Activated CD4-positive, alpha-beta T cell treated with anti-CD3 and anti-CD28 coated beads for 1 hour (primary cell): Measurements from ENCODE around the gene ZNF574.
"Not testable (repeated sequence)": the region's sequence is repeated elsewhere in the genome, so short reads cannot be mapped to it uniquely, and the experiment has no call there.

Experiments
- DNase-seq: peaks from one replicate; pipeline ENCODE4 v3.0.0-alpha.2; 2020

The ZNF574 gene, protein sequence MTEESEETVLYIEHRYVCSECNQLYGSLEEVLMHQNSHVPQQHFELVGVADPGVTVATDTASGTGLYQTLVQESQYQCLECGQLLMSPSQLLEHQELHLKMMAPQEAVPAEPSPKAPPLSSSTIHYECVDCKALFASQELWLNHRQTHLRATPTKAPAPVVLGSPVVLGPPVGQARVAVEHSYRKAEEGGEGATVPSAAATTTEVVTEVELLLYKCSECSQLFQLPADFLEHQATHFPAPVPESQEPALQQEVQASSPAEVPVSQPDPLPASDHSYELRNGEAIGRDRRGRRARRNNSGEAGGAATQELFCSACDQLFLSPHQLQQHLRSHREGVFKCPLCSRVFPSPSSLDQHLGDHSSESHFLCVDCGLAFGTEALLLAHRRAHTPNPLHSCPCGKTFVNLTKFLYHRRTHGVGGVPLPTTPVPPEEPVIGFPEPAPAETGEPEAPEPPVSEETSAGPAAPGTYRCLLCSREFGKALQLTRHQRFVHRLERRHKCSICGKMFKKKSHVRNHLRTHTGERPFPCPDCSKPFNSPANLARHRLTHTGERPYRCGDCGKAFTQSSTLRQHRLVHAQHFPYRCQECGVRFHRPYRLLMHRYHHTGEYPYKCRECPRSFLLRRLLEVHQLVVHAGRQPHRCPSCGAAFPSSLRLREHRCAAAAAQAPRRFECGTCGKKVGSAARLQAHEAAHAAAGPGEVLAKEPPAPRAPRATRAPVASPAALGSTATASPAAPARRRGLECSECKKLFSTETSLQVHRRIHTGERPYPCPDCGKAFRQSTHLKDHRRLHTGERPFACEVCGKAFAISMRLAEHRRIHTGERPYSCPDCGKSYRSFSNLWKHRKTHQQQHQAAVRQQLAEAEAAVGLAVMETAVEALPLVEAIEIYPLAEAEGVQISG

DNA sequence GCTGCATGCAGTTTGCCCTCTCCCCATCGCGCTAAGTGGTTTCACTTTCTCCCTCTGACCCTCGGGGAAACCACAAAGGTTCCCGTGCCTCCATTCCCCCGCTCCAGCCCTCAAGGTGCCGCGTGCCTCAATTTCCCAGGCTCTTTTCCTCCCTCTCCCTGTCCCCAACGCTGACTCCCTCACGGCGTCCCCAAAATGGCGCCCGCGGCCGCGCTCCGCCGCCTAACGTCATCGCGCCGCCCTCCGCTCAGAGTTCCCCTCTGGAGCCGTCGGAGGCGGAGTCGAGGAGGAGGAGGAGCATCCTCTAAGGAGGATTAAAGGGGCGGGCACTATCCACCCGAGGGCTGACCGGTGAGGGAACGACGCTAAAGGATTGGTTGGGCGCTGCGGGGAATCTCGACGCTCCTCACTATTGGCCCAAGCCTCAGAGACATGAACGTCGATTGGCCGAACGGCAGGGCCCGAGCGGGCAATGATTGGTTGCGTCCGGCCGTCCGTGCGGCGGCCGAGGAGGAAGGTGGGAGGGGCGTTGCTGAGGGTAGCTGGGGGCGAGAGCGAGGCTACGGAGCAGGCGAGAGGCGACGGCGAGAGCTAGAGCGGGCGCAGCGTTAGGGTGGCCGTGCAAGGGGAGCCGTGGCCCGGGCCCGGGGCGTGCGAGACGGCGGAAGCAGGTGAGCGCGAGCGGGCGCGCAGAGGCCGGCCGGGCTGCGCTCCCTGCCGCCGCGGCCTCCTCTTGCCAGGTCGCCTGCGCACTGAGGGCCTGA, at the start of gene ZNF574:
Gene ZNF574 (plus strand): TSS at position 551 of the 764 bp plus-strand sequence. CDS start 2,441 bp downstream, outside the sequence.
- DNase-seq, result peak; percentile 95

DNA sequence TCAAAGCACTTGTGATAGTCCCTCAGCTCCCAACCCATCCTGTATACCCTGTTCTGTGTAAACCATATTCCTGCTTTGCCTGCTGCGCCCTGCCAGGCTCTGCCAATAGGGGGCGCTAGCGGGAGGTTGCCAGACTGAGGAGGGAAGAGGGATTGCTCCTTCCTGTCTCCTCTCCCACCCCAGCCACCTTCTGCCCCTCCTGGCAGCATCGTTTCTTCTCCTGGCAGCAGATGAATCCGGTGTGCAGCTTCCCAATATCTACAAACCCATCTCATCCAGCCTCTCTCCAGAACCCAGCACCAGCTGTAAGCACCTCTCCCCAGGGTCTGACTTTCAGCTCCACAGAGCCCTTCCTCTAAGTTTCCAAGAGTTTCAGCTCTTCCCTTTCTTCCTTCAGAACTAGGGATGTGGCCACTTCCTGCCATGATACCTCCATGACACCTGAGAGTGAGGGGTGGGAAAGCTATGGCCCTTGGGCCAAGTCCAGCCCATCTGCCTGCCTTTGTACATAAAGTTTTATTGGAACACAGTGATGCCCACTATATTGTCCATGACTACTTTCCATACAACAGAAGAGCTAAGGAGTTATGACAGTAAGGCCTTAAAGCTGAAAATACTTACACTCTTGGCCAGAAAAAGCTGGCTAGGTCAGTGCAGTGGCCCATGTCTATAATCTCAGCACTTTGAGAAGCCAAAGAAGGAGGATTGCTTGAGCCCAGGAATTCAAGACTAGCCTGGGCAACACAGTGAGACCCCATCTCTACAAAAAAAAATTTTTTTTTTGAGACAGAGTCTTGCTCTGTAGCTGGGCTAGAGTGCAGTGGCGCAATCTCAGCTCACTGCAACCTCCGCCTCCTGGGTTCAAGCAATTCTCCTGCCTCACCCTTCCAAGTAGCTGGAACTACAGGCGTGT, 47.4 kb upstream of the ZNF574 start:
- no peak for DNase-seq

DNA sequence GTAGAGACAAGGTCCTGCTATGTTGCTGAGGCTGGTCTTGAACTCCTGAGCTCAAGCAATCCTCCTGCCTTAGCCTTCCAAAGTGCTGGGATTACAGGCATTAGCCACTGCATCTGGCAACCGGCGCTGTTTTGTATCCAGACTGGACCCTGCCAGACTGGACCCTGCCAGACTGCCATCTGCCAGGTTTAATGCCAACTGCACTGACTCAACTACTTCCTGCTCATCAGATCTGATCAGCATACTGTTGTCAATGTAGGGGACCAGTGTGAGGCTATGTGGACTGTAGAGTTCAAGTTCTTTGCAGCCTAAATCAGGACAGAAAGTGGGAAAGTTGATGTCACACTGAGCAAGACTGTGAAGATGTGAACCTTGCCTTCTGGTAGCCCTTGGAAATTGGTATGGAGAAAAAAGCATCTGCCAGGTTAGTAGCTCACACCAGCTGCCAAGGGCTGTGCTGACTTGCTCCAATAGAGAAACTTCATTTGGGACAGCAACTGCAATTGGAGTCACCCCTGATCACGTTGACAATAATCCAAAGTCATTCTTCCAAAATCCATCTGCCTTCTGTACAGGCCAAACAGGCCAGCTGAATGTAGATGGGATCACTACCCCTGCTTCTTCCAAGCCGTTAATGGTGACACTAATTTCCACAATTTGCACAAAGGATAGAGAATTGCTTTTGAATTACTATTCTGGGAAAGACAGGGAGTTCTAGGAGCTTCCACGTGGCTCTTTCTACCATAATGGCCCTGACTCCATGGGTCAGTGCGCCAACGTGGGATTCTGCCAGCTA, 45.1 kb upstream of the ZNF574 start:
- no peak for DNase-seq

DNA sequence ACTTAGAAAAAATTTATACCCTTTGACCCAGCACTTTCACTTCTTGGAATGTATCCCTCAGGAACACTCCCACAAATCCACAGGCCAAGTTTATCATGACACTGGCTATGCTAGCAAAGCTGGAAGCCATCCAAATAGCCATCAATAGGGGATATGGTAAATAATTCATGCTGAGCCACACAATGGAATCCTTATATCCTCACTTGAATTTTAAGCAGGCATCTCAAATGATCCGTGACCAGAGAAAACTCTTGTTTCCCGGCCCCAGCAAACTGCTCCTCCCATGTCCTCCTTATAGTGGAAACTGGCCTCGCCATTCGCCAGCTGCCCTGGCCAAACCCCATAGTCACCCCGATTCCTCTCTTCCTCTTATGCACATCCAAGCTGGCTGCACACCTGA, 43.5 kb upstream of the ZNF574 start:
- DNase-seq, result no peak

DNA sequence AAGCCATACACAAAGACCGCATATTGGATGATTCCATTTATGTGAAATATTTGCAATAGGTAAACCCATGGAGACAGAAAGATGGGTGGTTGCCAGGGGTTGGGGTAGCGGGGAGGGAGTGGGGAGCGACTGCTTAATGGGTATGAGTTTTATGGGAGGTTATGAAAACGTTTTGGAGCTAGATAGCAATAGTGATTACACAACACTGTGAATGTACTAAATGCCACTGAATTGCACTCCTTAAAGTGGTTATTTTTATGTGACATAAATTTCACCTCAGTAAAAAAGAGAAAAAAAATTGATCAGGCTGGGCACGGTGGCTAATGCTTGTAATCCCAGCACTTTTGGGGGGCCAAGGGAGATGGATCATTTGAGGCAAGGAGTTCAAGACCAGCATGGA, 42.6 kb upstream of the ZNF574 start:
- DNase-seq, result no peak

DNA sequence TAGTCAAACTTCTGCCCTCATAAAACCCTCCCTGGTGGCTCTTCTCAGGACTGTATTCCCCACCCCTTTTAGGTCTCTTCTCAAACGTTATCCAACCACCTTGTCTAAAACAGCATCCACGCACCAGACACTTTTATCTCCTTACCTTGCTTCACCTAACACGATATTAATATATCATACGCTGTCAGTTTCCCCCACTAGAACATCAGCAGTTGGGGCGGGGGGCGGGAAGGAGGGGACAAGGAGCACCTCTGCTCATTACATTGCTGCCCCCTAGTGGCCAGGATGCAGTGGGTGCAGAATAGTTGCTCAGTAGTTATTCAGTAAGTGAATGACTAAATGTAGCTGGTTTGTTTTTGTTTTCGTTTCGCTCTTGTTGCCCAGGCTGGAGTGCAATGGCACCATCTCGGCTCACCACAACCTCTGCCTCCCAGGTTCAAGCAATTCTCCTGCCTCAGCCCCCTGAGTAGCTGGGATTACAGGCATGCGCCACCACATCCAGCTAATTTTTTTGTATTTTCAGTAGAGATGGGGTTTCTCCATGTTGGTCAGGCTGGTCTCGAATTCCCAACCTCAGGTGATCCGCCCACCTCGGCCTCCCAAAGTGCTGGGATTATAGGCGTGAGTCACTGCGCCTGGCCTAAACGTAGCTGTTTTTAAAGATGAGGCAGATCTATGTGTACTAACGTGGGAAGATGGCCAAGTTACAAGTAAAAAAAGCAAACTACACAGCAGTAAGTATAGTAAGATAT, 41.1 kb upstream of the ZNF574 start:
- peak; percentile 45 for DNase-seq

DNA sequence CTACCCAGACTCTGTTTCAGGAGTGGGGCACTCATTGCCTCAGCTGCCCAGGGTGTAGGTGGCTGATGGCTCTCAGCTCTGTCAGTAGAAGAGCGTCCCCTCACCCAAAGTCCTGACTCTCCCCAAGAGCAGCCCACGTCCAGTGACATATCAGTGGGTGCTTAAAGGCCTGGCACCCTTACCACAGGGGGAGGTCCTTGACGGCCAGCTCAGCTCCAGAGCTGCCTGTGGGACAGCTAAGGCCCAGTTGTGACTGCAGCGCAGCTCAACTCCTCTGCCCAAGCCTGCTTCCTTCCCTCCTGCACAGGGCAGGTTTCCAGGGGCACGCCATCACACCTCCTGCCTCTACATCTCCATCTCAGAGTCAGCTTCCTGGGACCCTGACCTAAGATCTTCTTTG, 38.3 kb upstream of the ZNF574 start:
- DNase-seq, result no peak

DNA sequence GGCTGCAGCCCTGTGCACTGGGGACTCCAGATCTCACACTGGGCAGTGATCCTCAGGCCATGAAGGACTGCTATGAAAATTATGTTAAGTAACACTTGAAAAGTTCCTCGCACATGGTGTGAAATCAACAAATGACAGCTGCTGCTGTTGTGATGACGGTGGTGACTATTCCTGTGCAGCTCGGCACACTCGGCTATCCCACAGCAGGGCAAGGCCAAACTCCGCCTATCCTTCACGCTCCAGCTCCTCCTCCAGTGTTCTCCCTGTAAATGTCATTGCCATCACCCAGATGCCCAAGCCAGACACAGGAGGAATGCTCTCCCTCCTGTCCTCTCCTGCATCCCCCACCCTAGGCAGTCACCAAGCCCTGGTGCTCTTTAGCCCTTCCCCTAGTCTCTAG, 37.3 kb upstream of the ZNF574 start:
- no peak for DNase-seq

DNA sequence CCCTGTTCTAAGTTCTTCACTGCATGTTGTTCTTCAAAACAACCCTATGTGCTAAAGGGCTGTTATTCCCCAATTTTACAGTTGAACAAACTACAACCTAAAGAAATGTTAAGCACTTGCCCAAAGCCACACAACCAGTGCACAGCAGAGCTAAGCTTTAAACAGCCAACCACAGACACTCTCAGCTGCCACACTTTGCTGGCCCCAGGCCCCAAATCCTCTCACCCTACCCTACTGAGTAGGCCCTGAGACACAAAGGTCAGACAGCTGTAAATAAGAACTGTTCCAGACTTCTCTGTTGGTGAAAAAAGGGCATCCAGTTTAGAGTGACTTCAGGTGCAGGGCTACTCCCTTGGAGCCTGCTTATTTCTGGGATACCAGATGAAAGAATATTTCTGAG, 35.9 kb upstream of the ZNF574 start:
- DNase-seq, result no peak

DNA sequence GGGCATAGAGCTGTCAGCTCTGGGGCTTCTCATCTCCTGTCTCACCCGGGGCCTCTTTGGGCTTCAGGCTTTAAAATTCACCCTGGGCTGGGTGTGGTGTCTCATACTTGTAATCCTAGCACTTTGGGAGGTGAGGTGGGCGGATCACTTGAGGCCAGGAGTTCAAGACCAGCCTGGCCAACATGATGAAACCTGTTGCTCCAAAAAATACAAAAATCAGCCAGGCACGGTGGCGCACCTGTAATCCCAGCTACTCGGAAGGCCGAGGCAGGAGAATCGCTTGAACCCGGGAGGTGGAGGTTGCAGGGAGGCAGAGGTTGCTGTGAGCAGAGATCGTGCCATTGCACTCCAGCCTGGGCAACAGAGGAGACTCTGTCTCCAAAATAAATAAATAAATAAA, 35.5 kb upstream of the ZNF574 start:
- not testable (repeated sequence) for DNase-seq

DNA sequence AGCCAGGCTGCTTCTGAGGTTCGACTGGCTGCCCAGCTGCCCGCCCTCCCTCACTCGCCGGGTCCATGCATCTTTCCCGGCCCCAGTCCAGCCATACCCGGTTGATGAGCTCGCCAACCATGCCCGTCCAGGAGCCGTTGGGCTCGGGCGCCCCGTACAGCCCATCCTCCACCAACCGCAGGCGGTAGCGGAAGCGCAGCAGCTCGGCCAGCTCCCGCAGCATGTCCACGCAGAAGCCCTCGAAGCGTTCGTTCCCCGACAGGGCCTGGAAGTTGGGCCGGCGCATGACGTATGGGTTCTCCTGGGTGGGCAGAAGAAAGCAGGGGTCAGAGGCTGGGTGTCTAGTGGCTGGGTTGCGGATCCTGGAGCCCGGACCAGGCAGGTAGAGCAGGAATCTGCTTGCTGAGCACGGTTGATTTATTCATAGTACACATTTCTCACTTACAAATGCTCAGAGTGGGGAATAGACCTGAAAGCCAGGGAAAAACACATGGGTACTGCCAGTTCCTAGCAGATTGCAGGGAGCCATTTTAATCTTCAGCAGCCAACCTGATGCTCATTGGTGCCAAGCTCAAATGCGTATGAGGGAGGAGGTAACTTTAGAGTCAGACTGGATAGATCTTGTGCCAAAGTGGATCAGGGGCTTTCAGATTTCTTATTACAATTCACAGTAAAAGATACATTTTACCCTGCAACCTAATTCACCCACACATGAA, 33.4 kb upstream of the ZNF574 start:
- DNase-seq, result no peak

DNA sequence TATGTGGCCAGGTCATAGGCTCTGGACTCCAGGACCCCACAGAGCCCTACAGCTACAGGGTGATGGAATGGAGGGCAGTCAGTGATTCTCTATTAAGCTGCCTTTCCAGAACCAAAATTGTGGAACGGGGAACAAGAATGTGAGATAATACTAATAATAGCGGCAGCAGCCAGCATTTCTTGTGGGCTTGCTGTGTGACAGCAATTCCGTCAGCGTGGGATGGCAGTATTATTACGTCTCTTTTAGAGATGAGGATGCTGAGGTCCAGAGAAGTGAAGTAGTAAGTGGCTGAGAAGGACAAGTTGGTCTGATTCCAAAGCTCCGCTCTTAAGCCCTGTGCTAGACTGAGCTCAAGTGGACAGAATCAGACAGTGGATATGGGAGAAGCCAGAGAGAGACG, 30.4 kb upstream of the ZNF574 start:
- DNase-seq, result no peak

DNA sequence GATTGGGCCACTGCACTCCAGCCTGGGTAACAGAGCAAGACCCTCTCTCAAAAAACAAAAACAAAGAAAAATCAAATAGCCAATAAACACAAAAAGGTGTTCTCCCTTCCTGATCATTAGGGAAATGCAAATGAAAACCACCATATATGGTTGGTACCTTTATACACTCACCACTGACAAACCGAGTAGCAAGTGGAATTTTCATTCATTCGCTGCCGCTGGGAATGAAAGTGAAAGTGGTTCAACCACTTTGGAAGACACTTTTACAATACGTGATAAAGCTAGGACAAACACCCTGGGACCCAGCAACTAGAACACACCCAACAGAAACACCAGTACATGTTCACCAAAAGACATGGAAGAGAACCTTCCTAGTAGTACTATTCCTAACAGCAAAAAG, 27.0 kb upstream of the ZNF574 start:
- no peak for DNase-seq

DNA sequence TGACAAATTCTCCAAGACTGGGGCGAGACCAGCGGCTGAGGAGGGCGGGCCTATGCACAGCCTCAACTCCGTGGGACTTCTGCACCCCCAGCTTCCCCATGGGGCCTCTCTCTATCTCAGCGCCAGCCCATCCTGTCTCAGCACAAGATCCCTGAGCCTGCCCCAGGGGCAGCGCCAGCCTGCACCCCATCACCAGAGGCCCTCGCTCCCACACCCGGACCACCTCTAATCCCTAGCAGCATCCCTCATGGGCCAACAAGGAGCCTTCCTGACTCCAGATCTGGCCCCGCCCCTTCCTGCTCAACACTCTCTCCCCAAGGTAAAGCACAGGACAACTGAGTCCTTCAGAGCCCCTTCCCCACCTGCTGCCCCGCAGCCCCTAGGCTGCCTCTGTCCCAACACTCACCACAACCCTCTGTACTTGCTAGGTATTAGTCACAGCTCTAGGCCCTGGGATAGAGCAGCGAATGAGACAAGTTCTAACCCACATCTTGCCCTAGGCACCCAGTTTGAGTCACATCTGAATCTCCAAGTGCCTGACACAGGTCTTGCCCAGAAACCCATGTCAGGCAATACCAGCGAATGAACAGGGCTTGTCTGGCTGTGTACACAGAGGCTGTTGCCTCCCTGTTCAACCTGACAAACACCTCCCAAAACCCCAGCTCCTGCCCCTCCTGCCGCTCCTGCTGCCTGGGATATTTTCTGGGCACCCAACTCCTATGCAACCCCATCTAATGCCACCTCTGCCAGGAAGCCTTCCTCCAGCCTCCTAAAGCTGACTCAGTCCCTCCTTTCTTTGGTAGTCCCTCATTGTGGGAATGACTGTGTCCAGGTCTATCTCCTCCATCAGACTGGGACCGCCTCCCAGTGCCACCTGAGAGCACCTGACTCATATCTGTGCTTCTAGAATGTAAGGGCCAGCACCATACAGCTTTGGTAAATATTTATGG, 24.5 kb upstream of the ZNF574 start:
- DNase-seq, result no peak

DNA sequence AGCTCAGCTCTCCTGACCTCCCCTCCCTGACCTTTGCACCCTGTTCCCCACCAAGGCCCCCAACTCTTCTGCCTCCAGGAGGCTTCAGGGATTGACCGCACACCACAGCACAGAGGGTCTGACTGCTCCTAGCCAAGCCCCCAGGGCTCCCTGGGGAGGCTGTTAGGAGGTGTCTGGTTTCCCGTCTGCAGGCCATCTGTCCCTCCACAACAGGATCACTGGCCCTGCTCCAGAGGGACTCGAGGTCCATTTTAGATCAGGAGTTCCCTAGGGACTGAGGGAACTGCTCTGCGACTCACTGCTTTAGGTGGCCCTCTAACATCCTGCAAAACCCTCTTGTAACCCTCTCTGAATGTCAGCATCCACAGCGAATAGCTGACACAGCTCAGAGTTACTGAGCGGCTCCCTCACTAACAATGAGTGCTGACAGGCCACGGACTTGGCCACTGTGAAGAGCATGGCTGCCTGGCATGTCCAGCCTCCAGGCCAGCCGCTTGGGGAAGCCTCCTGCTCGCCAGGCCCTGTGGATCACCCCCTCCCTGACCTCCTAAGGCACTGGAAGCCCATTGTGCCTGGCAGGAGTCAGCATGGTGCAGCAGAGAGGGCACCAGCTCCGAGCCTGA, 23.6 kb upstream of the ZNF574 start:
- DNase-seq, result no peak

DNA sequence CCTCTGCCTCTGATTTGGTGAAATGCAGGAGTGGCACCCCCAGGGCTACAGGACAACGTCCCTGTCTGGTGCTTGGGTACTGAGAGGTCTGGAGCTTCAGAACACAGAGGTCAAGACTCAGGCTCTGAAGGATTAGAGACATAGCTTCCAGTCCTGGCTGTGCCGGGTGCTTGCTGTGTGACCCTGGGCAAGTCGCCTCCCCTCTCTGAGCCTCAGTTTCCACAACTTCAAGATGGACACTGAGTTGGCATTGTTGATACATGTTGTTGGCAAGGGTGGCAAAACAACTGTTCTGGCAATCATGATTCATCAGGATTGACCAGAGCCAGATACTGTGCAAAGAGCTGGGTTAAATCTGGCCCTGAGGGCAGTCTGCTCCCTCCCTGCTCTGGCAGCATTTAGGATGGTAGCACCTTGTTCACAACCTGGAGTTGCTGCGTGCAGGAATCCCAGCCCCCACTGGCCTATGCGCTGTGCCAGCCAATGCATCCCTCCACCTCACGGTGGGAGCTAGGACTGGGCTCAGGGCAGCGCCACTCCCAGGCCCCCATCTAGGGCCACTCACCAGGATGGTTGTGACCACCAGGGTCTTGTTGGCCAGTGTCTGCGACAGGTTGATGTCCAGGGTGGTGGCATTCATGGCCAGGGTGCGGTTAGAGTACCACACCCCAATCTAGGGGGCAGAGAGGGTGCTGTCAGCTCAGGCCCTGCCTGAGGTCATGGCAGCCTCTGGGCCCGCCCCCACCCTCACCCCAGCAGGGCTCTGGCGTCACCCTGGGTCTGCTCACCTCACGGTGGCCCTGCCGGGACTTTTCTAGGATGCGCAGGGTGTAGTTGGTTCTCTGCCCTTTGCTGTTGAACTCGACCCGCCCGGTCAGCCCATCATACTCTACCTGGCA, 22.7 kb upstream of the ZNF574 start:
- no peak for DNase-seq

DNA sequence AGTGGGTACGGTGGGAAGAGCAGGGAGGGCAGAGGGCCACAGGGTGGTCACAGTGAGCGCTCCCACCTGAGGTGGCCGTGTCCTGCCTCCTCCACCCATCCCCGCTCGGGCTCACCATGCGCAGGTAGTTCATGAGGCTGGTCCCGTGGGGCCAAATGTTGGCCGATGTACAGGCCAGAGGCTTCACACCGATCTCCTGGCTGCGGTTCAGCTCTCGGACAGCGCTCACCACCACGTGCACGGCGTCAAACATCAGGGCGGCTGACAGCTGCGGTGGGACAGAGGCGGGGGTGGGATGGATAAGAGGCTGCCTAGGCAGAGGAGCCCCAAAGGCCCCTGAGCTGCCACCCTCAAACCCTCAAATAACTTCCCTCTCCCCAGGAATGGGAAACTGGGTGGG, 21.8 kb upstream of the ZNF574 start:
- no peak for DNase-seq
